ENCODE data around the gene MRPL19. TPM values are rescaled to one million over a fixed set of nuclear protein-coding genes. Genes with fewer than 3 reads are reported as not detected.
"Not testable (repeated sequence)": the region's sequence is repeated elsewhere in the genome, so short reads cannot be mapped to it uniquely, and the experiment has no call there.

Gene MRPL19
- total and polyA plus RNA-seq, 9 donors, result 11.9 to 46.8 (median 32.5) TPM

DNA sequence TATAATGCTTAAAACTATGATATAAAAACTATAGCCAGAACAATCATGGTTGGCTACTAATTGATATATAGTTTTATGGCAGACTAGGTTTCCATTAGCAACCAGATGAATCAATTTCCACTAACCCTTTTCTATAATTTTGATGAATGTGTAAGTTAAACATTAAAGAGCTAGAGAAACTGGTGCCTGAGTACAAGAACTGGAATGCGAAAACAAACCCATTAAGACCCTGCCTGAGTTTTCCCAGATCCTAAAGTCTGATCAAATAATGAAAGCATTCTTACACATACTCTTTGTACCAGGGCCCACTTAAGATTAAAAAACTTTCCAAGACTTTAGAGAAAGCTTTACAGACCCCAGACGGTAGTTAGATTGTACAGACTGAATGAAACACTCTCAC lies 21.3 kb downstream of the MRPL19 start:
- Histone ChIP-seq H3K27ac (no peak overlapping the region), H3K4me3 (no peak overlapping the region), H3K9me3 (no peaks in the 10 kb centered on the region), H3K36me3 (no peaks in the 10 kb centered on the region), H3K4me1 (ENCODE audit: insufficient read depth) (no peaks in the 10 kb centered on the region), H3K27me3 (no peaks in the 10 kb centered on the region)
- DNase-seq, result no peak
- 75 to 81% (median 79%) methylated on average over 2 of the region's 2 CpGs for WGBS, 3 donors
- intact Hi-C loops (cut with DNase I), result no loop called here
- no peak for TF ChIP-seq EP300 (IDR thresholded peaks at IDR 0.05)
- no peak for TF ChIP-seq POLR2A (IDR thresholded peaks at IDR 0.05)
- TF ChIP-seq, protein P1, sequence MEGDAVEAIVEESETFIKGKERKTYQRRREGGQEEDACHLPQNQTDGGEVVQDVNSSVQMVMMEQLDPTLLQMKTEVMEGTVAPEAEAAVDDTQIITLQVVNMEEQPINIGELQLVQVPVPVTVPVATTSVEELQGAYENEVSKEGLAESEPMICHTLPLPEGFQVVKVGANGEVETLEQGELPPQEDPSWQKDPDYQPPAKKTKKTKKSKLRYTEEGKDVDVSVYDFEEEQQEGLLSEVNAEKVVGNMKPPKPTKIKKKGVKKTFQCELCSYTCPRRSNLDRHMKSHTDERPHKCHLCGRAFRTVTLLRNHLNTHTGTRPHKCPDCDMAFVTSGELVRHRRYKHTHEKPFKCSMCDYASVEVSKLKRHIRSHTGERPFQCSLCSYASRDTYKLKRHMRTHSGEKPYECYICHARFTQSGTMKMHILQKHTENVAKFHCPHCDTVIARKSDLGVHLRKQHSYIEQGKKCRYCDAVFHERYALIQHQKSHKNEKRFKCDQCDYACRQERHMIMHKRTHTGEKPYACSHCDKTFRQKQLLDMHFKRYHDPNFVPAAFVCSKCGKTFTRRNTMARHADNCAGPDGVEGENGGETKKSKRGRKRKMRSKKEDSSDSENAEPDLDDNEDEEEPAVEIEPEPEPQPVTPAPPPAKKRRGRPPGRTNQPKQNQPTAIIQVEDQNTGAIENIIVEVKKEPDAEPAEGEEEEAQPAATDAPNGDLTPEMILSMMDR (IDR thresholded peaks at IDR 0.05), result no peak

GRCh38 chr2:75675423-75675822 lies 28.8 kb downstream of the MRPL19 start:
- H3K27ac ChIP-seq; DNase-seq; H3K27me3 ChIP-seq; H3K36me3 ChIP-seq; H3K4me1 ChIP-seq (ENCODE audit: insufficient read depth); H3K9me3 ChIP-seq; intact Hi-C loops (cut with DNase I); H3K4me3 ChIP-seq: not testable (repeated sequence)
- WGBS, 3 donors, result 85 to 90% (median 88%) methylated on average over 4 of the region's 4 CpGs

- Histone ChIP-seq H3K27me3 (no peaks in the 10 kb centered on the region), H3K27ac (no peak overlapping the region), H3K4me1 (ENCODE audit: insufficient read depth) (no peaks in the 10 kb centered on the region), H3K9me3 (no peaks in the 10 kb centered on the region), H3K4me3 (no peak overlapping the region), H3K36me3 (no peaks in the 10 kb centered on the region)
- 97 to 98% (median 97%) methylated on average over 3 of the region's 3 CpGs for WGBS, 3 donors
- intact Hi-C loops (cut with DNase I), result no loop called here
- no peak for DNase-seq
- TF ChIP-seq EP300 (IDR thresholded peaks at IDR 0.05), result no peak
- no peak for TF ChIP-seq POLR2A (IDR thresholded peaks at IDR 0.05)
- TF ChIP-seq, protein P1 (IDR thresholded peaks at IDR 0.05), result no peak
These were observed 29.3 kb downstream of the MRPL19 start for GRCh38 chr2:75675908-75676307.

DNA sequence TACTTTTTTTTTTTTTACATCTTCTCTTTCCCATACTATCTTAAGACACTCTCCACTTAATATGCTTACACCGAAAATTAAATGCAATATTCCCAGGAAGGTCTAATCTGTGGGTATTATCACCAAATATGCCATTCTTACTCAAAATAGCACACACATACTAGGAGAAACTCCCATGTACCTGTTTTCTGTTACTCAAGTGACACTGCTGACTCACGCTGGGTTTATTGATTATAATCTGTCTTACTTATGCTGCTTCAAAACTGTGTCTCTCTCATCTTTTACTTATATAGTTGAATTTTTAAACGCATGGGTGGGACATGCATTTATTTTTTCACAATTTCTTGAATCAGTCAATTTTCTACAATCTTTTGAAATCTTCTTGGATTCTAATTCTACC lies 29.9 kb downstream of the MRPL19 start:
- intact Hi-C loops (cut with DNase I), result no loop called here
- 93 to 98% (median 94%) methylated on average over 3 of the region's 3 CpGs for WGBS, 3 donors
- no peak overlapping the region for H3K4me3 ChIP-seq

GRCh38 chr2:75679556-75679955 lies 33.0 kb downstream of the MRPL19 start:
- WGBS, 3 donors, result 86 to 94% (median 92%) methylated on average over 1 of the region's 1 CpG
- Histone ChIP-seq H3K4me3 (no peak overlapping the region), H3K27ac (no peak overlapping the region), H3K4me1 (ENCODE audit: insufficient read depth) (no peaks in the 10 kb centered on the region), H3K36me3 (no peaks in the 10 kb centered on the region), H3K27me3 (no peaks in the 10 kb centered on the region), H3K9me3 (no peaks in the 10 kb centered on the region)
- intact Hi-C loops (cut with DNase I), result no loop called here
- TF ChIP-seq EP300 (IDR thresholded peaks at IDR 0.05) (no peak), POLR2A (IDR thresholded peaks at IDR 0.05) (no peak)
- TF ChIP-seq, protein P1 (IDR thresholded peaks at IDR 0.05), result no peak
- DNase-seq, result no peak

More for the DNA sequence above, 29.9 kb downstream of the MRPL19 start:
- TF ChIP-seq POLR2A (IDR thresholded peaks at IDR 0.05) (no peak), EP300 (IDR thresholded peaks at IDR 0.05) (no peak)
- TF ChIP-seq, protein P1 (IDR thresholded peaks at IDR 0.05), result no peak
- Histone ChIP-seq H3K4me1 (ENCODE audit: insufficient read depth) (no peaks in the 10 kb centered on the region), H3K27me3 (no peaks in the 10 kb centered on the region), H3K36me3 (no peaks in the 10 kb centered on the region), H3K9me3 (no peaks in the 10 kb centered on the region), H3K27ac (no peak overlapping the region)
- no peak for DNase-seq

All from ovary (tissue), 9 donors.